Cardiac septum (tissue), 1 donor: ENCODE data around the gene OR51A2. TPM values are rescaled to one million over a fixed set of nuclear protein-coding genes. Genes with fewer than 3 reads are reported as not detected.

ENCODE experiments used
- total RNA-seq: library from RNA; stranded (reverse); fragmentation: NEBNext Ultra II Directional; extraction: Animal tissue kit (Norgen Biotek cat#: 25700); gene quantifications from one replicate; pipeline ENCODE4 v1.2.1, GENCODE V29; 2021
- donor health status: DM: no; HTN: no; CAD: no.

The OR51A2 gene
- total RNA-seq, 1 donor from 2014 or later: not detected

Other genes with a start within 250 kb of the OR51A2 start
- gene OR51F1, start 185.8 kb downstream of the OR51A2 start, total RNA-seq: not detected
- not detected for gene OR52R1, start 151.3 kb downstream of the OR51A2 start, total RNA-seq
- gene OR51F2, start 134.4 kb downstream of the OR51A2 start, total RNA-seq: not detected
- gene OR51S1, start 106.5 kb downstream of the OR51A2 start, total RNA-seq: not detected
- gene OR51T1, start 73.8 kb downstream of the OR51A2 start, total RNA-seq: not detected
- gene OR51A7, start 51.9 kb downstream of the OR51A2 start, total RNA-seq: not detected
- gene OR51G2, start 36.4 kb downstream of the OR51A2 start, total RNA-seq: not detected
- gene OR51G1, start 31.4 kb downstream of the OR51A2 start, total RNA-seq: not detected
- not detected for gene OR51A4, start 8.1 kb downstream of the OR51A2 start, total RNA-seq
- gene OR51L1, start 39.1 kb upstream of the OR51A2 start, total RNA-seq: not detected
- not detected for gene OR52J3, start 90.8 kb upstream of the OR51A2 start, total RNA-seq
- not detected for gene OR52E2, start 103.9 kb upstream of the OR51A2 start, total RNA-seq
- gene OR52E1, start 113.9 kb upstream of the OR51A2 start, total RNA-seq: not detected
- not detected for gene OR52A5, start 182.6 kb upstream of the OR51A2 start, total RNA-seq
- not detected for gene OR52A1, start 199.0 kb upstream of the OR51A2 start, total RNA-seq
- not detected for gene OR51V1, start 245.0 kb upstream of the OR51A2 start, total RNA-seq